HCT116 (cell line): ENCODE measurements around the gene RMDN2. TPM values are rescaled to one million over a fixed set of nuclear protein-coding genes. Genes with fewer than 3 reads are reported as not detected.

ENCODE experiments used
- ATAC-seq: fragments of 200-7000 bp; cut with Tn5 transposase; 2 replicates; pipeline ENCODE4 v1.9.1; 2020; ENCODE audit warnings: mild to moderate bottlenecking, moderate library complexity
- BruUV-seq: library from RNA; stranded (reverse); fragments of 400-500 nt; replicated peaks from 2 replicates; lab custom pipeline; 2021; lab: Mats Ljungman, UMichigan
- CTCF ChIA-PET: fragments of 300-600 bp; sonication (Branson Sonifier 250); formaldehyde crosslinking; loops from one replicate; lab custom pipeline; 2021; ENCODE audit warnings: antibody characterized with exemption; lab: Charles Lee
- POLR2A ChIA-PET: fragments of 300-600, 350-600 bp; sonication (Branson Sonifier 250); formaldehyde crosslinking; loops from one replicate; lab custom pipeline; 2021; ENCODE audit warnings: antibody characterized with exemption; lab: Charles Lee
- RAD21 ChIA-PET, 2 experiments: fragments of 300-600 bp; sonication (Branson Sonifier 250); formaldehyde crosslinking; loops; one replicate each; lab custom pipeline; 2023; ENCODE audit warnings: low total read pairs in 2 of 2; ENCODE audit not compliant: uncharacterized antibody in 2 of 2, unreplicated experiment in 2 of 2, low non-redundant PET in 1 of 2; lab: Charles Lee
- DNase-seq: peaks from one replicate; pipeline ENCODE4 v3.0.0-alpha.2; 2010; ENCODE audit warnings: low read depth, low spot score
- H2AFZ ChIP-seq: fragments of 200-600 bp; shearing (Covaris generic), sonication (generic); 2 replicates; pipeline ENCODE4 v1.6.1; 2017; ENCODE audit warnings: low read depth, mixed run types, mixed read lengths, antibody characterized with exemption, low read length; ENCODE audit not compliant: poor library complexity, severe bottlenecking
- H3K27ac ChIP-seq: 2 replicates; pipeline ENCODE4 v1.5.1; 2012; ENCODE audit warnings: low read depth, low read length
- H3K27me3 ChIP-seq: fragments of 200-600 bp; sonication (generic); 2 replicates; pipeline ENCODE4 v1.6.1; 2016; ENCODE audit warnings: mixed run types, low read length, mixed read lengths; ENCODE audit not compliant: insufficient read depth
- H3K36me3 ChIP-seq, 2 experiments: fragments of 200-500 bp in 1 of 2; fragments of 200-600 bp in 1 of 2; sonication (Bioruptor generic) in 1 of 2; sonication (generic) in 1 of 2; 2 replicates each; pipeline versions ENCODE4 v1.5.1 to v1.6.1; 2014 to 2016; ENCODE audit warnings: low read length in 2 of 2, inconsistent platforms in 1 of 2, mixed read lengths in 1 of 2, mixed run types in 1 of 2; ENCODE audit not compliant: insufficient read depth in 2 of 2, control insufficient read depth in 1 of 2
- H3K4me1 ChIP-seq, 2 experiments: fragments of 200-600 bp in 1 of 2; sonication (generic) in 1 of 2; 2 replicates each; pipeline versions ENCODE4 v1.5.1 to v1.6.1; 2012 to 2017; ENCODE audit warnings: low read length in 2 of 2, inconsistent platforms in 1 of 2, mild to moderate bottlenecking in 1 of 2, mixed read lengths in 1 of 2, mixed run types in 1 of 2, moderate library complexity in 1 of 2; ENCODE audit not compliant: insufficient read depth in 2 of 2, control insufficient read depth in 1 of 2
- H3K4me2 ChIP-seq: fragments of 200-600 bp; sonication (generic); 2 replicates; pipeline ENCODE4 v1.6.1; 2017; ENCODE audit warnings: mixed run types, low read length, mixed read lengths
- H3K4me3 ChIP-seq, 2 experiments: fragments of 200-600 bp in 1 of 2; sonication (generic) in 1 of 2; replicated peaks in 1 of 2; 2 replicates each; pipeline ENCODE4 v1.5.1; 2011 to 2016; ENCODE audit warnings: low read length in 2 of 2, control low read depth in 1 of 2, low read depth in 1 of 2, mild to moderate bottlenecking in 1 of 2, mixed read lengths in 1 of 2, mixed run types in 1 of 2
- H3K79me2 ChIP-seq: fragments of 200-600 bp; sonication (generic); 2 replicates; pipeline ENCODE4 v1.6.1; 2017; ENCODE audit warnings: mild to moderate bottlenecking, mixed run types, low read length, moderate library complexity, mixed read lengths; ENCODE audit not compliant: insufficient read depth
- H3K9ac ChIP-seq: fragments of 200-600 bp; sonication (generic); 2 replicates; pipeline ENCODE4 v1.6.1; 2016; ENCODE audit warnings: low read length, mixed read lengths
- H3K9me2 ChIP-seq: fragments of 200-600 bp; sonication (generic), shearing (Covaris generic); 2 replicates; pipeline ENCODE4 v1.6.1; 2017; ENCODE audit warnings: mixed run types, mild to moderate bottlenecking, moderate library complexity; ENCODE audit not compliant: insufficient read depth
- H3K9me3 ChIP-seq, 2 experiments: fragments of 200-500 bp in 1 of 2; fragments of 200-600 bp in 1 of 2; sonication (Bioruptor generic) in 1 of 2; sonication (generic) in 1 of 2; 2 replicates each; pipeline ENCODE4 v1.6.1; 2014 to 2017; ENCODE audit warnings: low read length in 2 of 2, mixed read lengths in 2 of 2, inconsistent platforms in 1 of 2, low read depth in 1 of 2, mild to moderate bottlenecking in 1 of 2, mixed run types in 1 of 2, moderate library complexity in 1 of 2; ENCODE audit not compliant: control insufficient read depth in 1 of 2, insufficient read depth in 1 of 2
- H4K20me1 ChIP-seq: fragments of 200-600 bp; sonication (generic), shearing (Covaris generic); 2 replicates; pipeline ENCODE4 v1.6.1; 2017; ENCODE audit warnings: mixed run types, mild to moderate bottlenecking, moderate library complexity; ENCODE audit not compliant: insufficient read depth
- CBX3 ChIP-seq: IDR thresholded peaks from 2 replicates; pipeline ENCODE4 v1.6.1; 2012; ENCODE audit warnings: low read depth
- CEBPB ChIP-seq: IDR thresholded peaks from 2 replicates; pipeline ENCODE4 v1.6.1; 2012; ENCODE audit warnings: low read depth
- EGR1 ChIP-seq: IDR thresholded peaks from 2 replicates; pipeline ENCODE4 v1.6.1; 2012; ENCODE audit warnings: low read depth
- ELF1 ChIP-seq: IDR thresholded peaks from 2 replicates; pipeline ENCODE4 v1.6.1; 2012; ENCODE audit warnings: low read depth, borderline replicate concordance
- EZH2phosphoT487 ChIP-seq: fragments of 200-600 bp; IDR thresholded peaks from 2 replicates; pipeline ENCODE4 v1.6.1; 2018; ENCODE audit warnings: antibody characterized with exemption, borderline replicate concordance
- FOSL1 ChIP-seq: IDR thresholded peaks from 2 replicates; pipeline ENCODE4 v1.6.1; 2012; ENCODE audit warnings: low read depth
- JUND ChIP-seq: IDR thresholded peaks from 2 replicates; pipeline ENCODE4 v1.6.1; 2012
- POLR2A ChIP-seq: IDR thresholded peaks from 2 replicates; pipeline ENCODE4 v1.7.0; 2011; ENCODE audit warnings: borderline replicate concordance; ENCODE audit not compliant: insufficient read depth, insufficient read length; ENCODE audit errors: extremely low read depth
- POLR2AphosphoS5 ChIP-seq: IDR thresholded peaks from 2 replicates; pipeline ENCODE4 v1.6.1; 2011; ENCODE audit warnings: mild to moderate bottlenecking, low read depth, low read length, moderate library complexity
- SIN3A ChIP-seq: IDR thresholded peaks from 2 replicates; pipeline ENCODE4 v1.6.1; 2012; ENCODE audit warnings: low read depth
- SP1 ChIP-seq: IDR thresholded peaks from 2 replicates; pipeline ENCODE4 v1.6.1; 2012; ENCODE audit warnings: low read depth
- TCF7L2 ChIP-seq: IDR thresholded peaks from 2 replicates; pipeline ENCODE4 v1.7.0; 2011; ENCODE audit warnings: borderline replicate concordance, inconsistent platforms; ENCODE audit not compliant: insufficient read depth, insufficient read length; ENCODE audit errors: extremely low read depth
- YY1 ChIP-seq: IDR thresholded peaks from 2 replicates; pipeline ENCODE4 v1.6.1; 2011; ENCODE audit warnings: low read length, low read depth, moderate library complexity, mild to moderate bottlenecking; ENCODE audit not compliant: insufficient replicate concordance; ENCODE audit errors: extremely low read depth
- ZFX ChIP-seq: fragments of 450-650 bp; IDR thresholded peaks from 2 replicates; pipeline ENCODE4 v1.6.1; 2017
- ZNF274 ChIP-seq: fragments of 200-500 bp; sonication (Bioruptor generic); IDR thresholded peaks from 2 replicates; pipeline ENCODE4 v1.6.1; 2014; ENCODE audit warnings: mild to moderate bottlenecking, low read depth, low read length, inconsistent platforms
- intact Hi-C: fragments of 100-400 bp; cut with micrococcal nuclease; formaldehyde crosslinking; loops from 2 replicates; pipeline ENCODE4 v1.10.0; 2022
- total RNA-seq: library from RNA; stranded (reverse); gene quantifications from one replicate; pipeline ENCODE4 v1.2.1, GENCODE V29; 2021; ENCODE audit not compliant: unreplicated experiment
- TF ChIP-seq, protein P1 (sequence below): IDR thresholded peaks from 2 replicates; pipeline ENCODE4 v1.6.1; 2012; ENCODE audit warnings: low read depth
- TF ChIP-seq, protein P2 (sequence below): IDR thresholded peaks from 2 replicates; pipeline ENCODE4 v1.6.1; 2012

The RMDN2 gene
- total RNA-seq, 1 experiment from 2014 or later, result 4.5 TPM

DNA sequence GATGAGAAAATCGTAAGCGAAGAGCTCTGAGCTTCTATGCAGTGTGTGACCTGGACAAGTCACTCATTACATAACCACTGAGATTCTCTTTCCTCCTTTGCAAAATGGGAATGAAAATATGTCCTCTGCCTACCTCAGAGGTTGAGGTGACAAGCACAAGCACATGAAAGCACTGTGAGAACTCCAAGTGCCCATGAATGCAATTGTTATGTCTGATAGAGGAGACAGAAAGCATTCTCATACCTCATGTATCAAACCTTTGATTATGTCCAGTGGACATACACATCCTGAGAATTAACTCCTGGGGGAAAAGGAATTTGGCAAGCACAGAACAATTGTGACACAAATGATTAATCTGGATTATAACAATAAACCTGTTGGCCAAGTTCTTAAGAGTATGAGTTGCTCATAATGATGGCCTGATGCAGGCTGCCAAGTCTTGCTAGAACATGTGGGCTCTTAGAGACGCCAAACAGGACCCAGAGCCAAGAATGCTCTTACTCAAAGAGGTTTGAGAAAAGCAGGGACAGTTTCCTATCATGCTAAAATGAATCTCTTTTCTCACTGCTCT, 8.5 kb upstream of the RMDN2 start:
- Histone ChIP-seq H3K4me3 (no peak overlapping the region), H3K27me3 (no peaks in the 10 kb centered on the region), H3K9ac (no peak overlapping the region), H3K36me3 (no peaks in the 10 kb centered on the region), H3K9me2 (no peaks in the 10 kb centered on the region), H3K4me1 (peaks cover 2 to 7% of the 10 kb centered on the region in 2 experiments; a peak in 2 of 4 replicates), H3K4me2 (no peak overlapping the region), H2AFZ (no peak overlapping the region), H3K9me3 (no peaks in the 10 kb centered on the region), H4K20me1 (no peaks in the 10 kb centered on the region), H3K27ac (no peak overlapping the region), H3K79me2 (no peaks in the 10 kb centered on the region)
- BruUV-seq, result no TSS peak
- TF ChIP-seq CBX3, result no peak
- no peak for TF ChIP-seq EZH2phosphoT487
- no peak for TF ChIP-seq SIN3A
- no peak for TF ChIP-seq JUND
- TF ChIP-seq YY1, result no peak
- TF ChIP-seq ZFX, result no peak
- no peak for TF ChIP-seq EGR1
- intact Hi-C loops, result no loop called here
- DNase-seq, result no peak
- ChIA-PET CTCF (no interaction called here), POLR2A (no interaction called here), RAD21 (no interaction called here)
- ATAC-seq, result no peak

DNA sequence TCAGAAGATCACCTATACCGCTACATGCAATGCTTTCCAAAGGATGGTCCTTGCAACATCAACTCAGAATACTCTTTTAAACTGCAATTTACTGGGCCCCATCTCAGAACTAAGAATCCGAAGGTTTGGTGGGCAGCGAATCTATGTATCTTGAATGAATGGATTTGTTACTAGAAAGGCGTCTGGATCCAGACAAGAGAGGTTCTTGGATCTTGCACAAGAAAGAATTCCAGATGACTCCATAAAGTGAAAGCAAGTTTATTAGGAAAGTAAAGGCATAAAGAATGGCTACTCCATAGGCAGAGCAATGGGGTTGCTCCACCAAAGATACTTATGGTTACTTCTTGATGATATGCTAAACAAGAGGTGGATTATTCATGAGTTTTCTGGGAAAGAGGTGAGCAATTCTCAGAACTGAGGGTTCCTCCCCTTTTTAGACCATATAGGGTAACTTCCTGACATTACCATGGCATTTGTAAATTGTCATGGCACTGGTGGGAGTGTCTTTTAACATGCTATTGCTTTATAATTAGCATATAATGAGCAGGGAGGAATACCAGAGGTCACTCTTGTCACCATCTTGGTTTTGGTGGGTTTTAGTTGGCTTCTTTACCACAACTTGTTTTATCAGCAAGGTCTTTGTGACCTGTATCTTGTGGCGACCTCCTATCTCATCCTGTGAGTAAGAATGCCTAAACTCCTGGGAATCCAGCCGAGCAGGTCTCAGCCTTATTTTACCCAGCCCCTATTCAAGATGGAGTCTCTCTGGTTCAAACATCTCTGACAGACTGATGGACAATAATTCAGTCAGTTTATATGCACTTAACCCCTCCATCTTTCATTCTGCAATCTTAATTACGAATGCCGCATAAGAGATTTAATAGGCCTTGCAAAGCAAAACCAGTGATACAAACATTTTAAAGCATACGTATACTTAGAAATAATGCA, 7.5 kb upstream of the RMDN2 start:
- ATAC-seq, result no peak
- no peak for DNase-seq
- intact Hi-C loops, result no loop called here
- Histone ChIP-seq H3K4me1 (peaks cover 2 to 7% of the 10 kb centered on the region in 2 experiments; a peak in 2 of 4 replicates), H3K4me3 (no peak overlapping the region), H3K4me2 (no peak overlapping the region), H3K27me3 (no peaks in the 10 kb centered on the region), H3K9me3 (no peaks in the 10 kb centered on the region), H2AFZ (no peak overlapping the region), H3K36me3 (no peaks in the 10 kb centered on the region), H3K79me2 (no peaks in the 10 kb centered on the region), H3K27ac (no peak overlapping the region), H3K9me2 (no peaks in the 10 kb centered on the region), H4K20me1 (no peaks in the 10 kb centered on the region), H3K9ac (no peak overlapping the region)
- ChIA-PET RAD21 (no interaction called here), CTCF (no interaction called here), POLR2A (no interaction called here)
- BruUV-seq, result no TSS peak
- TF ChIP-seq, protein P1, sequence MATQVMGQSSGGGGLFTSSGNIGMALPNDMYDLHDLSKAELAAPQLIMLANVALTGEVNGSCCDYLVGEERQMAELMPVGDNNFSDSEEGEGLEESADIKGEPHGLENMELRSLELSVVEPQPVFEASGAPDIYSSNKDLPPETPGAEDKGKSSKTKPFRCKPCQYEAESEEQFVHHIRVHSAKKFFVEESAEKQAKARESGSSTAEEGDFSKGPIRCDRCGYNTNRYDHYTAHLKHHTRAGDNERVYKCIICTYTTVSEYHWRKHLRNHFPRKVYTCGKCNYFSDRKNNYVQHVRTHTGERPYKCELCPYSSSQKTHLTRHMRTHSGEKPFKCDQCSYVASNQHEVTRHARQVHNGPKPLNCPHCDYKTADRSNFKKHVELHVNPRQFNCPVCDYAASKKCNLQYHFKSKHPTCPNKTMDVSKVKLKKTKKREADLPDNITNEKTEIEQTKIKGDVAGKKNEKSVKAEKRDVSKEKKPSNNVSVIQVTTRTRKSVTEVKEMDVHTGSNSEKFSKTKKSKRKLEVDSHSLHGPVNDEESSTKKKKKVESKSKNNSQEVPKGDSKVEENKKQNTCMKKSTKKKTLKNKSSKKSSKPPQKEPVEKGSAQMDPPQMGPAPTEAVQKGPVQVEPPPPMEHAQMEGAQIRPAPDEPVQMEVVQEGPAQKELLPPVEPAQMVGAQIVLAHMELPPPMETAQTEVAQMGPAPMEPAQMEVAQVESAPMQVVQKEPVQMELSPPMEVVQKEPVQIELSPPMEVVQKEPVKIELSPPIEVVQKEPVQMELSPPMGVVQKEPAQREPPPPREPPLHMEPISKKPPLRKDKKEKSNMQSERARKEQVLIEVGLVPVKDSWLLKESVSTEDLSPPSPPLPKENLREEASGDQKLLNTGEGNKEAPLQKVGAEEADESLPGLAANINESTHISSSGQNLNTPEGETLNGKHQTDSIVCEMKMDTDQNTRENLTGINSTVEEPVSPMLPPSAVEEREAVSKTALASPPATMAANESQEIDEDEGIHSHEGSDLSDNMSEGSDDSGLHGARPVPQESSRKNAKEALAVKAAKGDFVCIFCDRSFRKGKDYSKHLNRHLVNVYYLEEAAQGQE, result no peak
- TF ChIP-seq POLR2AphosphoS5 (no peak), EGR1 (no peak), FOSL1 (no peak), ELF1 (no peak), JUND (no peak), SP1 (no peak), ZFX (no peak), CEBPB (no peak), ZNF274 (no peak), EZH2phosphoT487 (no peak), TCF7L2 (no peak), SIN3A (no peak), POLR2A (no peak)
- TF ChIP-seq, protein P2, sequence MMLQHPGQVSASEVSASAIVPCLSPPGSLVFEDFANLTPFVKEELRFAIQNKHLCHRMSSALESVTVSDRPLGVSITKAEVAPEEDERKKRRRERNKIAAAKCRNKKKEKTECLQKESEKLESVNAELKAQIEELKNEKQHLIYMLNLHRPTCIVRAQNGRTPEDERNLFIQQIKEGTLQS, result no peak
